ENCODE results near the gene P2RY13.

DNA sequence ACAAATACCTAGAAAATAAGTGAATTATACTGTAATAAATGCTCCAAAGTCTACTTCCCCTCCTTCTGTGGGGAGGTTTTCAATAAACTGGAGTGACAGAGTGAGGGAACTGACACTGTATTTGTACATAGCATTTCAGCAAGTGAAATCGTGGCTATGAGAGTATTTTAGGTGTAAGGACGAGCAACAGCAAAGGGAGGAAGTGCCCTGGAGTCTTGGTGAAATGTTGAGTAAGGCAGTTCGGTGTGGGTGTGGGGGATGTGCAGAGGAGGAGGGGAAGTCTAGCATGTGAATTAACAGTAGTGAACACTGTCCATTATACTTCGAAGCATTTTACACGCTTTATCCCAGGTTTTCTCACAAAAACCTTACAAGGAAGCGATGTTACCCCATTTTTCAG is 18.1 kb upstream of the P2RY13 start:
- TF ChIP-seq, protein P1, sequence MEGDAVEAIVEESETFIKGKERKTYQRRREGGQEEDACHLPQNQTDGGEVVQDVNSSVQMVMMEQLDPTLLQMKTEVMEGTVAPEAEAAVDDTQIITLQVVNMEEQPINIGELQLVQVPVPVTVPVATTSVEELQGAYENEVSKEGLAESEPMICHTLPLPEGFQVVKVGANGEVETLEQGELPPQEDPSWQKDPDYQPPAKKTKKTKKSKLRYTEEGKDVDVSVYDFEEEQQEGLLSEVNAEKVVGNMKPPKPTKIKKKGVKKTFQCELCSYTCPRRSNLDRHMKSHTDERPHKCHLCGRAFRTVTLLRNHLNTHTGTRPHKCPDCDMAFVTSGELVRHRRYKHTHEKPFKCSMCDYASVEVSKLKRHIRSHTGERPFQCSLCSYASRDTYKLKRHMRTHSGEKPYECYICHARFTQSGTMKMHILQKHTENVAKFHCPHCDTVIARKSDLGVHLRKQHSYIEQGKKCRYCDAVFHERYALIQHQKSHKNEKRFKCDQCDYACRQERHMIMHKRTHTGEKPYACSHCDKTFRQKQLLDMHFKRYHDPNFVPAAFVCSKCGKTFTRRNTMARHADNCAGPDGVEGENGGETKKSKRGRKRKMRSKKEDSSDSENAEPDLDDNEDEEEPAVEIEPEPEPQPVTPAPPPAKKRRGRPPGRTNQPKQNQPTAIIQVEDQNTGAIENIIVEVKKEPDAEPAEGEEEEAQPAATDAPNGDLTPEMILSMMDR (IDR thresholded peaks at IDR 0.05): no peak
- no peak for TF ChIP-seq POLR2A (IDR thresholded peaks at IDR 0.05)
